GM18951 (cell line): ENCODE results near the gene TRIM27.

ENCODE experiments used
- POLR2A ChIP-seq: IDR thresholded peaks from 4 replicates; pipeline ENCODE4 v1.6.1; 2011; ENCODE audit warnings: mild to moderate bottlenecking; ENCODE audit not compliant: insufficient read length, insufficient read depth; ENCODE audit errors: extremely low read depth
- in situ Hi-C: fragments of 300-500 bp; cut with MboI; formaldehyde crosslinking; loops from one replicate; pipeline ENCODE4 v1.12.0; 2022; ENCODE audit warnings: low sequenced_read_pairs, mixed read lengths, inconsistent platforms; ENCODE audit not compliant: unreplicated experiment

TRIM27 gene

GRCh38 chr6:28897369-28897745 is 26.4 kb downstream of the TRIM27 start:
- no peak for TF ChIP-seq POLR2A
- in situ Hi-C loops = no loop called here

- TF ChIP-seq POLR2A = no peak
- in situ Hi-C loops = no loop called here
These were observed 27.0 kb downstream of the TRIM27 start for GRCh38 chr6:28896505-28897368.

GRCh38 chr6:28895131-28895812 is 28.5 kb downstream of the TRIM27 start:
- in situ Hi-C loops = no loop called here
- TF ChIP-seq POLR2A = peak; percentile 90

GRCh38 chr6:28893172-28893799 is 30.5 kb downstream of the TRIM27 start:
- in situ Hi-C loops = no loop called here
- TF ChIP-seq POLR2A = no peak

- in situ Hi-C loops = no loop called here
- TF ChIP-seq POLR2A = no peak
These were observed 31.3 kb downstream of the TRIM27 start for GRCh38 chr6:28892525-28892924.

- in situ Hi-C loops = no loop called here
- no peak for TF ChIP-seq POLR2A
These were observed 35.8 kb downstream of the TRIM27 start for GRCh38 chr6:28887796-28888496.

GRCh38 chr6:28886079-28886439 is 37.7 kb downstream of the TRIM27 start:
- TF ChIP-seq POLR2A = no peak
- in situ Hi-C loops = no loop called here

- TF ChIP-seq POLR2A = no peak
- in situ Hi-C loops = no loop called here
These were observed 39.2 kb downstream of the TRIM27 start for GRCh38 chr6:28884423-28885131.

- in situ Hi-C loops = no loop called here
- TF ChIP-seq POLR2A = no peak
These were observed 42.6 kb downstream of the TRIM27 start for GRCh38 chr6:28880894-28881780.

- no peak for TF ChIP-seq POLR2A
- in situ Hi-C loops = no loop called here
These were observed 43.3 kb downstream of the TRIM27 start for GRCh38 chr6:28880519-28880893.

GRCh38 chr6:28876710-28877109 is 47.1 kb downstream of the TRIM27 start:
- in situ Hi-C loops = no loop called here
- TF ChIP-seq POLR2A = no peak
